Stimulated activated CD4-positive, alpha-beta T cell treated with anti-CD3 and anti-CD28 coated beads, Interleukin-2, amount 100 ng/mL, for 48 hours (primary cell): ENCODE results near the gene ADAMTS18.
A peak's percentile ranks its signal among the peaks of the same experiment; 100 is the strongest.
"Not testable (repeated sequence)": the region's sequence is repeated elsewhere in the genome, so short reads cannot be mapped to it uniquely, and the experiment has no call there.

Source experiments
- DNase-seq, 2 donors: peaks; one replicate each; pipeline ENCODE4 v3.0.0-alpha.2; 2020

ADAMTS18 gene

GRCh38 chr16:77324729-77325128 lies 110.1 kb downstream of the ADAMTS18 start:
- DNase-seq, result no peak

GRCh38 chr16:77323695-77324094 lies 111.1 kb downstream of the ADAMTS18 start:
- no peak for DNase-seq

GRCh38 chr16:77322757-77323156 lies 112.1 kb downstream of the ADAMTS18 start:
- DNase-seq, result no peak

- no peak for DNase-seq
Observed at GRCh38 chr16:77317059-77317458, 117.8 kb downstream of the ADAMTS18 start.

- no peak for DNase-seq
Observed at GRCh38 chr16:77310877-77311276, 124.0 kb downstream of the ADAMTS18 start.

GRCh38 chr16:77308163-77308561 lies 126.7 kb downstream of the ADAMTS18 start:
- DNase-seq, result no peak

GRCh38 chr16:77307426-77308162 lies 127.2 kb downstream of the ADAMTS18 start:
- peak in 1 of 2 donors; percentile 7 for DNase-seq

- DNase-seq, result no peak
Observed at GRCh38 chr16:77306075-77306474, 128.8 kb downstream of the ADAMTS18 start.

- DNase-seq, result no peak
Observed at GRCh38 chr16:77304877-77305276, 130.0 kb downstream of the ADAMTS18 start.

- no peak for DNase-seq
Observed at GRCh38 chr16:77304134-77304533, 130.7 kb downstream of the ADAMTS18 start.

- no peak for DNase-seq
Observed at GRCh38 chr16:77302674-77303073, 132.2 kb downstream of the ADAMTS18 start.

GRCh38 chr16:77302249-77302648 lies 132.6 kb downstream of the ADAMTS18 start:
- DNase-seq, result no peak

GRCh38 chr16:77300256-77300655 lies 134.6 kb downstream of the ADAMTS18 start:
- no peak for DNase-seq

GRCh38 chr16:77299395-77299794 lies 135.4 kb downstream of the ADAMTS18 start:
- no peak for DNase-seq

- DNase-seq, result no peak
Observed at GRCh38 chr16:77298418-77299360, 136.1 kb downstream of the ADAMTS18 start.

- no peak for DNase-seq
Observed at GRCh38 chr16:77297996-77298395, 136.8 kb downstream of the ADAMTS18 start.

GRCh38 chr16:77295896-77296295 lies 138.9 kb downstream of the ADAMTS18 start:
- DNase-seq, result no peak

GRCh38 chr16:77290451-77291115 lies 144.3 kb downstream of the ADAMTS18 start:
- no peak for DNase-seq

- DNase-seq, result no peak
Observed at GRCh38 chr16:77289331-77289809, 145.5 kb downstream of the ADAMTS18 start.

GRCh38 chr16:77288222-77288621 lies 146.6 kb downstream of the ADAMTS18 start:
- no peak for DNase-seq

GRCh38 chr16:77285676-77286075 lies 149.2 kb downstream of the ADAMTS18 start:
- no peak for DNase-seq

GRCh38 chr16:77282345-77282744 lies 152.5 kb downstream of the ADAMTS18 start:
- DNase-seq, result no peak

GRCh38 chr16:77279316-77279715 lies 155.5 kb downstream of the ADAMTS18 start:
- not testable (repeated sequence) for DNase-seq
